OCI-LY3 (cell line): ENCODE data around the gene SYNGR4.

ENCODE experiments used
- H2AFZ ChIP-seq: fragments of 200-600, 300-600 bp; shearing (Covaris generic); 2 replicates; pipeline ENCODE4 v1.6.0; 2014; ENCODE audit warnings: antibody characterized with exemption, low read depth, low read length
- H3K27ac ChIP-seq: fragments of 200-600, 300-600 bp; sonication (generic); 2 replicates; pipeline ENCODE4 v1.5.1; 2014; ENCODE audit warnings: mild to moderate bottlenecking, low read length, moderate library complexity, mixed read lengths
- H3K27me3 ChIP-seq: fragments of 200-600, 300-600 bp; sonication (generic); 2 replicates; pipeline ENCODE4 v1.6.1; 2014; ENCODE audit warnings: low read depth, low read length, mixed read lengths
- H3K36me3 ChIP-seq: fragments of 200-600, 300-600 bp; sonication (generic); replicated peaks from 2 replicates; pipeline ENCODE3; 2014; ENCODE audit warnings: low read depth, low read length, mixed read lengths
- H3K4me1 ChIP-seq: fragments of 300-600, 200-600 bp; sonication (generic); 2 replicates; pipeline ENCODE4 v1.6.1; 2014; ENCODE audit warnings: low read length, mixed read lengths
- H3K4me2 ChIP-seq: fragments of 200-600, 300-600 bp; sonication (generic); 2 replicates; pipeline ENCODE4 v1.6.1; 2014; ENCODE audit warnings: low read length, mixed read lengths
- H3K4me3 ChIP-seq: fragments of 300-600, 200-600 bp; sonication (generic); 2 replicates; pipeline ENCODE4 v1.5.1; 2014; ENCODE audit warnings: antibody characterized with exemption, mild to moderate bottlenecking, low read length, moderate library complexity
- H3K79me2 ChIP-seq: fragments of 300-600, 200-600 bp; shearing (Covaris generic); 2 replicates; pipeline ENCODE4 v1.6.1; 2014; ENCODE audit warnings: mild to moderate bottlenecking, low read length, mixed read lengths
- H3K9ac ChIP-seq: fragments of 300-600, 200-600 bp; shearing (Covaris generic); 2 replicates; pipeline ENCODE4 v1.6.0; 2014; ENCODE audit warnings: mild to moderate bottlenecking, low read length, moderate library complexity
- H3K9me3 ChIP-seq: fragments of 200-600, 300-600 bp; shearing (Covaris generic); 2 replicates; pipeline ENCODE4 v1.6.1; 2014; ENCODE audit warnings: low read length, mixed read lengths; ENCODE audit not compliant: insufficient read depth
- H4K20me1 ChIP-seq: fragments of 200-600, 300-600 bp; sonication (generic); 2 replicates; pipeline ENCODE4 v1.6.1; 2016; ENCODE audit warnings: low read length, mixed read lengths; ENCODE audit not compliant: insufficient read depth
- EZH2phosphoT487 ChIP-seq: fragments of 200-600 bp; shearing (Covaris generic); IDR thresholded peaks from 2 replicates; pipeline ENCODE4 v1.6.1; 2018; ENCODE audit warnings: antibody characterized with exemption, mixed run types, low read depth
- TF ChIP-seq, protein P1 (sequence below): fragments of 200-600, 300-600 bp; sonication (generic); IDR thresholded peaks from 2 replicates; pipeline ENCODE4 v1.5.1; 2014; ENCODE audit warnings: antibody characterized with exemption, low read length, low read depth

Gene SYNGR4

DNA sequence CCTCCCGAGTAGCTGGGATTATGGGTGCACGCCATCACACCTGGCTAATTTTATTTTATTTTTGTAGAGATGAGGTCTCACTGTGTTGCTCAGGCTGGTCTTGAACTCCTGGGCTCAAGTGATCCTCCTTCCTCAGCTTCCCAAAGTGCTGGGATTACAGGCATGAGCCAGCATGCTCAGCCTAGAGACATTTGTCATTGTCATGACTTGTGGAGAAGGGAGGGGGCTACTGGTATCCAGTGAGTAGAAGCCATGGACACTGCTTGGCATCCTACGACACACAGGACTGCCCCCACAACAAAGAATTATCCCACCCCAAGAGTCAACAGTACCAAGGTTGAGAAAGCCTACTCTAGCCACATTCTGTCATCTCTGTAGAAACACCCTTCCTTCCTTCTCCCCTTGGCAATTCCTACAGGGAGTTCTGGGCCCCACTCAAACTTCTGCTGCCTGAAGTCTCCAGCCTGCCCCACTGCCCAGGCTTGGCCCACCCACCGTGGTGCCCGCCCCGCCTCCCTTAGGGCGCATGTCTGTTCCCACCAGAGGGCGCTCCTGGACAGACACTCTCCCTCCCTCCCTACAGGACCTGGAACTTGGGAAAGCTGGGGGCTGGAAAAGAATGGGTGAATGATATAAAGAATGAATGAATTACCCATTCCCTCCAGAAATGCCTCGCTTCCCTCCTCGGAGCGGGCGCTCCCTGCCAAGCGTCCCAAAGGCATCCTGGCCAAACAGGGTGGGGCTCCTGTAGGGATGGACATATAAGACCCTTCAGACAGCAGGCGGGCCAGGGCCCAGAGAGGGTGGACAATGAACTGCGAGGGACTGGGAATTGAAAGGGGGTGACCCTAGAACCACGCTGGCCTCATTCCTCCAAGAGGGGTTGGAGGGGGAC is 44.3 kb upstream of the SYNGR4 start:
- Histone ChIP-seq H2AFZ (no peak overlapping the region), H4K20me1 (no peaks in the 10 kb centered on the region), H3K9me3 (no peaks in the 10 kb centered on the region), H3K27me3 (0 out of 2 replicates have a peak, but pooled peaks cover 2% of the 10 kb centered on the region), H3K4me3 (0 out of 2 replicates have a peak overlapping the region, but pooled peaks have one; percentile 77), H3K36me3 (no peaks in the 10 kb centered on the region), H3K79me2 (no peaks in the 10 kb centered on the region), H3K27ac (no peak overlapping the region), H3K4me2 (peak overlapping the region; percentile 100), H3K4me1 (peaks cover 26% of the 10 kb centered on the region), H3K9ac (no peak overlapping the region; the same call in 1 of the 2 replicates)
- no peak for TF ChIP-seq EZH2phosphoT487
- TF ChIP-seq, protein P1, sequence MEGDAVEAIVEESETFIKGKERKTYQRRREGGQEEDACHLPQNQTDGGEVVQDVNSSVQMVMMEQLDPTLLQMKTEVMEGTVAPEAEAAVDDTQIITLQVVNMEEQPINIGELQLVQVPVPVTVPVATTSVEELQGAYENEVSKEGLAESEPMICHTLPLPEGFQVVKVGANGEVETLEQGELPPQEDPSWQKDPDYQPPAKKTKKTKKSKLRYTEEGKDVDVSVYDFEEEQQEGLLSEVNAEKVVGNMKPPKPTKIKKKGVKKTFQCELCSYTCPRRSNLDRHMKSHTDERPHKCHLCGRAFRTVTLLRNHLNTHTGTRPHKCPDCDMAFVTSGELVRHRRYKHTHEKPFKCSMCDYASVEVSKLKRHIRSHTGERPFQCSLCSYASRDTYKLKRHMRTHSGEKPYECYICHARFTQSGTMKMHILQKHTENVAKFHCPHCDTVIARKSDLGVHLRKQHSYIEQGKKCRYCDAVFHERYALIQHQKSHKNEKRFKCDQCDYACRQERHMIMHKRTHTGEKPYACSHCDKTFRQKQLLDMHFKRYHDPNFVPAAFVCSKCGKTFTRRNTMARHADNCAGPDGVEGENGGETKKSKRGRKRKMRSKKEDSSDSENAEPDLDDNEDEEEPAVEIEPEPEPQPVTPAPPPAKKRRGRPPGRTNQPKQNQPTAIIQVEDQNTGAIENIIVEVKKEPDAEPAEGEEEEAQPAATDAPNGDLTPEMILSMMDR: peak; percentile 98

DNA sequence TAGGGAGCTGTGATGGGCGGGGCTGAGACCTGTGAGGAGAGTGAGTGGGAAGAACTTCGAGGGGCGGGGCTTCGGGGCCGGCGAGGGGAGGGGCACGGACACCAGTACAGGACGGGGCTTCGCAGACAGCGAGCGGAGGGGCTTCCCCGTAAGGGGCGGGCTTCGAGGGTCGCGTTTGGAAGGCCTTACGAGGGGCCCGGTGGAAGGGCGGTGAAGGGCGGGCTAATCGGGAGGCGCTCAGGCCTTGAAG is 42.9 kb upstream of the SYNGR4 start:
- H3K27me3 ChIP-seq: no peaks in the 10 kb centered on the region
- H3K79me2 ChIP-seq: no peaks in the 10 kb centered on the region
- TF ChIP-seq EZH2phosphoT487: no peak
- TF ChIP-seq, protein P1: no peak
- H3K9me3 ChIP-seq: no peaks in the 10 kb centered on the region
- H3K9ac ChIP-seq: peak overlapping the region; percentile 85
- H3K4me3 ChIP-seq: peak overlapping the region; percentile 77
- peak overlapping the region; percentile 100 for H3K4me2 ChIP-seq
- no peak overlapping the region for H2AFZ ChIP-seq
- H3K4me1 ChIP-seq: peaks cover 39% of the 10 kb centered on the region
- H4K20me1 ChIP-seq: no peaks in the 10 kb centered on the region
- H3K36me3 ChIP-seq: no peaks in the 10 kb centered on the region
- H3K27ac ChIP-seq: peak overlapping the region; percentile 74

GRCh38 chr19:48321622-48322591 is 42.3 kb upstream of the SYNGR4 start:
- Histone ChIP-seq H3K9ac (peak overlapping the region; percentile 93), H3K4me1 (peaks cover 40% of the 10 kb centered on the region), H3K79me2 (no peaks in the 10 kb centered on the region), H4K20me1 (no peaks in the 10 kb centered on the region), H2AFZ (peak overlapping the region; percentile 51; the same call in 1 of the 2 replicates), H3K27ac (peak overlapping the region; percentile 80), H3K36me3 (no peaks in the 10 kb centered on the region), H3K9me3 (no peaks in the 10 kb centered on the region), H3K27me3 (no peaks in the 10 kb centered on the region), H3K4me3 (peak overlapping the region; percentile 77), H3K4me2 (peak overlapping the region; percentile 100)
- TF ChIP-seq EZH2phosphoT487: no peak
- TF ChIP-seq, protein P1: no peak
